Urothelium cell line (cell line): ENCODE data around the gene OR2G2.

Source experiments
- DNase-seq: peaks from one replicate; pipeline ENCODE4 v3.0.0; 2011; ENCODE audit warnings: low spot score, mixed read lengths
- FAIRE-seq: peaks from 2 replicates; lab custom pipeline; 2011; peaks lifted over from hg19 to GRCh38; lab: Jason Lieb, UNC

Gene OR2G2, protein sequence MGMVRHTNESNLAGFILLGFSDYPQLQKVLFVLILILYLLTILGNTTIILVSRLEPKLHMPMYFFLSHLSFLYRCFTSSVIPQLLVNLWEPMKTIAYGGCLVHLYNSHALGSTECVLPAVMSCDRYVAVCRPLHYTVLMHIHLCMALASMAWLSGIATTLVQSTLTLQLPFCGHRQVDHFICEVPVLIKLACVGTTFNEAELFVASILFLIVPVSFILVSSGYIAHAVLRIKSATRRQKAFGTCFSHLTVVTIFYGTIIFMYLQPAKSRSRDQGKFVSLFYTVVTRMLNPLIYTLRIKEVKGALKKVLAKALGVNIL

DNA sequence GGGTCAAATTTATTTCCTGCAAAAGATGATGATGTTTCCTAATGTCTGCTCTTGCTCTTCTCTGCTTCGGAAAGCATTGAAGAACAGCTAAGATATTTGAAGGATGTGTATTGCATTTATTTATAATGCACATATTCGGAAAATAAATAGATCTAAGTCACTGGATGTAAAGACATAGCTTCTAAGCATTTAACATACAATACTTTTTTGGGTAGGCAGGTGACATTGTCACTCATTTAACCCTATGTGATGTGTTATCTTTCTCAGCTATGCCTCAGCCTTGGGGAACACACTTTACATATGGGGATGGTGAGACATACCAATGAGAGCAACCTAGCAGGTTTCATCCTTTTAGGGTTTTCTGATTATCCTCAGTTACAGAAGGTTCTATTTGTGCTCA, at the start of gene OR2G2:
Gene OR2G2 (plus strand): TSS at position 301 of the 400 bp plus-strand sequence. CDS start 0 bp downstream, at position 301.
- FAIRE-seq (no peak), DNase-seq (no peak)

DNA sequence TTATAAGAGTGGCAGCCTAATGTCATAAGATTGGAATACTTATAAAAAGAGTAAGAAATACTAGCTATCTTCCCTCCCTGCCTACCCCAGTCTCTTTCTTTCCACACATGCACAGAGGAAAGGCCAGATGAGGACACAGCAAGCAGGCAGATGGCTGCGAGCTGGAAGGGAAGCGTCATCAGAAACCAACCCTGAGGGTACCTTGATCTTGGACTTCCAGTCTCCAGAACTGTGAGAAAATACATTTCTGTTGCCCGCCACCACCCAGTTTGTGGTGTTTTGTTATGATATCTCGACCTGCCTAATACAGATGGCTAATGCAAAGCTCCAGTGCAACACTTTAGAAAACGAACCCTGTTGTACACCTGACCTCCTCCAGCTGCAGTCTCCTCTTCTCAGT, 49.6 kb upstream of the OR2G2 start:
- no peak for DNase-seq
- FAIRE-seq, result no peak

DNA sequence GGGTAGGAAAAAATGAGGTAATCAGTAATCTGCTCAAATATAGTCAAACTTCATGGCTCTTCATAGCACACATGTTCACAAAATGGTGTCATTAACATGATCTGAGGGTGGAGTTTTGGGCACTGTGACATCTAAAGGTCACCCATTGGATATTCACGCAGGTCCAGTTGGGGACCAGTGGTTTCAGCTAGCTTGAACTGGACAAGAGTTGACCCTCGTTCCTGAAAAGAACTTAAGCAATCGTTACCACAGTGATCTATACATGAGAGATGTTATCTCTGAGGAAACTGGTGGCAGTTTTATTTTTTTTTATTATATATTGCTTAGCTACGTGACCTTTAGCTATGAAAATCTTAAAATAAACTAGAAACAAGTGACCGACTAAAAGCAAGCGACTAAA, 48.9 kb upstream of the OR2G2 start:
- DNase-seq (no peak), FAIRE-seq (no peak)

DNA sequence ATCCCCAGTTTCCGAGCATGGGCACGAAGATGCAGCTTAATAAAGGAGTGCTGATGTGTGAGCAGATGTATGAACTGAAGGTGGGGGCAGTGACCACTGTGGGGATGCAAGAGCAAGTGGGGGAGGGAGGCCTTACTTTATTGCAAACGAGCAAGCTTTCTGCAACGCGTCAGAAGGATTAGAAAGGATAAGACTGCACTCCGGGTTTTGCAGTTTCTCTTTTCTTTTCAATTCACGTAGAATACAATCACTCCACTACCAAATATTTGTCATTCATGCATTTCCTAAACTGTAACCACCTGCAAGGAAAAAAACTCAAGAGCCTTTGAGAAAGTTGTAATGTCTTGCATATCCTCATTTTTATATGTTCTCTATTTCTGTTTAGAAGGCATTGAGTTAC, 47.6 kb upstream of the OR2G2 start:
- no peak for FAIRE-seq
- no peak for DNase-seq

DNA sequence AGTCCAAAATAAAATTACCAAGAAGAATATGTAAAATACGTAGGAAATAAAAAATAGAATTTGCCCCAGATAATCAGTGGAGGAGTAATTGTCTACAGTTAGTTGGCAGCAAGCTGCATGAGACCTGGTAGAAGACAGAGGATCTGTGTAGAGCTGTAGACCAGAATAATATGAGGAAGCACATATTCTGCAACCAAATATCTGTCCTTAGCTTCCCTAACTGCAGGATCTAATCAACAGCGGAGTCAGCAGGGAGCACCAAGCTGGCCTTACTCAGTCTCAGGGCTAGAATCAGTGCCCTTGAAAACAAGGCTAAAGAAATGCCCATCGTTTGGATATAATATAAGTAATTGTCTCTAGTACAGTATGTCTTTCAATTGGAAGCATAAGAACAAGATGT, 45.3 kb upstream of the OR2G2 start:
- DNase-seq (no peak), FAIRE-seq (no peak)

DNA sequence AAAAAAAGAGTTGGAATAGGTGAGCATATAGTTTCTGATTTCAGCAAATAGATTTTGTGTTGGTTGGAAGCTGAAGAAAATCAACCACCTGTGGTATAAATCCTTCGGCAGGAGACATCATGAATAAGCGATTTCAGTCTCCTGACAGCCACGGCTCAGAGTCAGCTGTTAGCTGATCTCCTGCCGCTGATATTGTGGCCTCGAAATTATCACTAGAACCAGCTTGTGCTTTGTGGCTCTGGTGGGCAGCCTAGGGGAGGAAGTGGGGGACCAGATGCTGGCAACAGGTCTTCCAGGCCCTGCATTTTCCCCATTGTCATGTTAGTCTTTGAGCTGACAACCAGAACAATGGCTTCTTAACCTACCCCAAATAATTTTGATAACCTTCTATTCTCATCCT, 40.1 kb upstream of the OR2G2 start:
- DNase-seq, result no peak

DNA sequence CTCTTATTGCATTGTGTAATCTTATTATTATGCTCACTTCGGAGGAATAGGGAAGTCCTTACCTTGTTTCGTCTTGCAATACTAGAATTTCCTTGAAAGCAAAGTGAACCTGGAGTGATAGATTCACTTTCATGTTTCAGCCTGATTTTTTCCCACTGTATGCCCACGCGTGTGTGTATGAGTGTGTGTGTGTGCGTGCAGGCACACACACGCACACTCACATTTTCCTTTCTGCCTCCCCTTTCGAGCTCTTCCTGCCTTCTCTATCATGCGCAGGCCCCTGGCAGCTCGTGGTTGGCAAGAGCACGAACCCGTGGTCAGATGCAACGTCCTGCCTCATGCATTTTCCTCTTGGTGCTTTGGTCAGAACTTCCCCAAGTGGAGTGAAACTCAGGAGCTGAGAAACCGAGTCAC, 39.4 kb upstream of the OR2G2 start, which contains the start of gene GCSAML:
Gene GCSAML (plus strand): TSS at position 366 of the 414 bp plus-strand sequence. CDS start 58 bp downstream, outside the sequence.
- no peak for DNase-seq
- FAIRE-seq, result no peak

More for the DNA sequence above, 40.1 kb upstream of the OR2G2 start:
- no peak for FAIRE-seq

DNA sequence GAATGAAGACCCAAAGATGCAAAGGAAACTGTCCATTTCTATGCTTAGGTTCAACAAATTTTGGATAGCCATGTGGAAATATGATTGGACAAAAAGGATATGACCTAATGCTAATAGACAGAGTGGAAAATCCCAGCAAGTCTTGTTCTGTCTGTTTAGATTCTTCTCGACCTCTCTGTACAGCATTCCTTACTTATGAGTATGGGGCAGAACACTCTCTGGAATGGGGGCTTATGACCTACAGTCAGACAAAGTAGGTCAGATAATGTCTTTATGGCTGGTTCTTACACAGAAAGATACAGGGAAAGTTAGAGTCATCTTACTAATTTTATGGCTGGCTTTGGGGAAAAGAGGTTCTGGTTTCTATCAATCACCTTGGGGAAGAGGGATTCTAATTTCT, 36.4 kb upstream of the OR2G2 start:
- FAIRE-seq, result no peak
- DNase-seq, result no peak

DNA sequence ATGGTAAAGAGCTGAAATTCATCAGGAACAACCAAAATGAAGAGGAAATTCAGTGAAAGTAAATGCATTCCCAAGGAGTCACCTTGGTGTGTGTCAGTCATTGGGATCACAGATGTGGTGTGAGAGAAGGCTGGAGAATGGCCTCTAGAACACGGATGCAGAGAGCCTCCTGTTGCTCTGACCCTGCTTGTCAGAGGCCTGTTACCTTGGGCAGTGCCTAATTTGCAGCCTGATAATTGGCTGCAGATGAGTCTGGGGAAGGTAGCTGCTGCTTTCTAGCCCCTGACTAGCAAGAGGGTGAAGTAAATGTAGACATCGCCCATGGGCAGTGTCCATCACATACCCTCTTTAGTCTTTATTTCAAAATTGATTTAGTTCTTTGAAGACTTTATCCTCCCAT, 35.9 kb upstream of the OR2G2 start:
- no peak for DNase-seq
- FAIRE-seq, result no peak

DNA sequence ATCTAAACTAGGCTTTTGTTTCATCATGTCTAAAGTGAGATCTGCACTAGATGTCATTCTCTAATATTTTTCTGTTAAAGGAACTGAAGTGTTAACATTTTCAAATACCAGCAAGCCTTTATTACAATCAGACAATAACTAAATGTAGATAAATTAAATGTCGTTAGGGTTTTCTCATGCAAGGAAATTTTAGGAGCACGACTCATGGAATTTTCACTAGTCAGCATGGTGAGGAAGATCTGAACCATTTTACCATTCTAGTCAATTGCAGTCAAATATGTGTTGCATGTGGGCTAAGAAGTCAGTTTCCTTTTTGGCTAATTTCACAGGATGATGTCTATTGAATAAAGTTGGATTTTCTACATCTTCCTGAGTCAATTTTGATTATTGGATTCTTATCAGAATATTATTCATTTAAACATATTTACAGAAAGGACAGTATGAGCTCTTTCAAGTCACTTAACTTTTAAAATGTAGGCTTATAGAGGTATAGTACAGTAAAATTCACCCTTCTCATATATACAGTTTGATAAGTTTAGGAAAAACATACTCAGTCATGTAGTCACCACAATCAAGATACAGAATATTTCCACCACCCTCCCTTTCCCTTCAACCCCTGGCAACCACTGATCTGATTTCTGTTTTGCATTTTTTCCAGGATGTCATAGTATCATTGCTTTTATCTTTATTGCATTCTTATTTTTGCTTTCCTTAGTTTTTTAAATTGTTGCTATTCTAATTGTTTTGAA, 30.1 kb upstream of the OR2G2 start:
- DNase-seq, result no peak
- no peak for FAIRE-seq

DNA sequence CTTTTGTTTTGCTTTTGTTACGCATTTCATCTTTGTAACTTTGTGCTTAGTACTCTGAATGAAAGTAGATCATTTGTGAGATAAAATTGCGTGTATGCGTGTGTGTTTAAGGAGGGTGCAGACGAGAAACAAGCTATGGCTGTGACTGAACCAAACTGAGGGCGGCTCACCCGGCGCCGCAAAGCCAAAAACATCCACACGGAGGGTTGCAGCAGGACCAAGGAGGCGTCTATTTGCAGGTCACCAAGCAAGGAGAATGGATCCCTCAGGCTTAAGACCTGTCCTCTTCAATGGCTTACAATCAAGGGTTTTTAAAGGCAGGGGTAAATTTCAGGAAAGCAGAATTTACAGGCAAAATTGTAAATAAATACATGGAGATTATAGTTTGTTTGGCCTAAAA, 26.4 kb upstream of the OR2G2 start:
- no peak for DNase-seq
- no peak for FAIRE-seq

DNA sequence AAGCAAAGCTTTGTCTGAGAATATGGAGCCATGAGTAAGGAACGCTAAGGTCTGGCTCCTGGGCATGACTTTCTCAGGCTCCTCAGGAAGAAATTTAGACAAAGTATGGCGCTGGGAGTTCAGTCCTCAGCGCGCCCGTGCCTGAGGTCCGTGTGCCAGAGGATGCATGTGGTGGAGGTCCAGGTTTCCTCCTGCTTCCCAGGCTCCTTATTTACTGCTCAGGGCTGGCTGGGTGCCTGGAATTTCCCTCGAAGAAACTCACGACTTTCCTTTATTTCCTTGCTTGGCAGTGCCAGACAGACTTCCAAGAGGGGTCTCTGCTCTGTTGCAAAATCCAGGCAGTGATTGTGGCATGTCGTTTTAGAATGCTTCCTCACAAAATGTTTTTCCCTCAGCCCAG, 26.0 kb upstream of the OR2G2 start:
- FAIRE-seq (no peak), DNase-seq (no peak)

DNA sequence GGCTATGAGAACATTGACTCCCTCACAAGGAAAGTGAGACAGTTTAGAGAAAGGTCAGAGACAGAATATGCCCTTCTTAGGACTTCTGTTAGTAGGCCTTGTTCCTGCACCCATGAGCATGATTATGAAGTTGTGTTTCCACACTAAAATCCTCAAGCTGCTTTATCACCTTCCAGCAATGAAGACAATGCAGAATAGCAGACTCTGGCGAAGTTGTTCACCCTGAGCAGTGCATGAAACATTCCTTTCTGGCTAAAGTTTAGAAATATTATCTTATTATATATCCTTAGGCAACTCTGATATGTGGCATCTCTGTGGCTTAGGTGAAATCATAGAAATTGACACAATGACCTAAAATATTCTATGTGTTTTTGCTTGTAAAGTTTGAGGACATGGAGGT, 13.9 kb upstream of the OR2G2 start:
- FAIRE-seq (no peak), DNase-seq (no peak)

DNA sequence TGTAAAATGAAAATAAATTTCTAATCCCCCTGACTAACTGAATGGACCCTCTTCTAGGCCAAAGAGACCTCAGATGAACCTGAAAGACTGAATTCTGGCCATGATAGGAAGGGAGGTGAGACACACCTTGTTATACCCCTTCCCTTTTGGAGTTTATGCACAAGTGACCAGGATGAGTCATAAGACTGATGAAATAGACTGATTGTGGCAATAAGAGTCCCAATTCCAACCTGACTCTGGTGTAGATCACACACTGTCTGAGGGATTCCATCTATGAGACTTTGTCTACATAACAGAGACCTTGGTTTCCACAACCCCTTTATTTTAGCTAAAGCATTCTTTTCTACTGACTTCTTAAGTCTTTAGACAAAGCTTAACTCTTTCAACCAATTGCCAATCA, 13.5 kb upstream of the OR2G2 start:
- DNase-seq, result no peak

DNA sequence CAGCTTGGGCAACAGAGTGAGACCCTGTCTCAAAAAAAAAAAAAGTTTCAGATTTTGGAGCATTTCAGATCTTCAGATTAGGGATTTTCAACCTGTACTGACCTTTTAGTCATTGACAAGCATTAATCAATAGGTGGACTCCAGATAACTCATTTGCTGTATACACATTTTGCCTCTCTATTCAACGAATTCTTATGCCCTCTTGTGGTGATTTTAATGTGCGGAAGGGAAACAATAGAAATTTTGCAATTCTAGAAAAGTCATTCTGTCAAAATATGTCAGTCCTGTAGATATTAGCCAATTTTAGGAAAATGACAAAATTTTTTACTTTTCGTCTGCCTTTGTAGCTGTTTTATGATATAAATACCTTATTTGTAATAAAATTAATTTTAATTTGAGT, 11.6 kb upstream of the OR2G2 start:
- DNase-seq (no peak), FAIRE-seq (no peak)

More for the DNA sequence above, 13.5 kb upstream of the OR2G2 start:
- FAIRE-seq, result no peak

DNA sequence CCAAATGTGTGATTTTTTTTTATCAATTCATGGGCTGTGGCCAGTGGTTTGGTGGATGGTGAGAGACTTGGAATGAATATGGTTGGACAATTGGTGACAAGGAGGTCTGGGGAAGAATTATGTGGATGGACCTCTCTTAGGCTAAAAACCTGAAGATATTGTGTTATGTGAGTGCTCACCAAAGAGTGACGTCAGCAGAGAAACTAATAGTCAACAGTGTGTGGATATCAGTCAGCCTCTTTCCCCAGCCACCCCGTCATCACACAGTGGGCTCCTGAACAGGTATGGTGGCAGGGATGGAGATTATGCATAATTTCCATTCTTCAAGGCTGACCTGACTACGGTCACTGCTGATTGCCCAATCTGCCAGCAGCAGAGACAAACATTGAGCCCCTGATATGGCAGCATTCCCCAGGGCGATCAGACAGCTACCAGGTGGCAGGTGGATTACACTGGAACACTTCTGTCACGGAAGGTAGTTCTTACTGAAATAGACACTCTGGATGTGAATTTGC, 9.2 kb upstream of the OR2G2 start:
- DNase-seq (no peak), FAIRE-seq (no peak)

DNA sequence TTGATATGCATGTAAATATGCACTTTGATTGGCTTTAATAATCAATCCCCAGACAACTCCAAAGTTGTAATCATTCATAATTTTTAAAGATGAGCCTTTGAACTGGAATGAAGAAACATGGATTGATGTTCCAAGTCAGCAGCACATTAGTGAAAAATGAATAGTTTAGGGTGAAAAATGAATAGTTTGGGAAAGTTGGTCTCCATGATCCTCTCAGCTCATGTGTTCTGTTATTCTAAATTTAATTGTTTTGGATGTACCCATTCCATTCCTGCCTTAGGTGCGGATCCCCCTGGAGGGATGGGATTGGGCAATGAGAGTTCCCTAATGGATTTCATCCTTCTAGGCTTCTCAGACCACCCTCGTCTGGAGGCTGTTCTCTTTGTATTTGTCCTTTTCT, 17.1 kb downstream of the OR2G2 start, which contains the start of gene OR2G3:
Gene OR2G3 (plus strand): TSS at position 301 of the 400 bp plus-strand sequence. CDS start 0 bp downstream, at position 301.
- FAIRE-seq (no peak), DNase-seq (no peak)

DNA sequence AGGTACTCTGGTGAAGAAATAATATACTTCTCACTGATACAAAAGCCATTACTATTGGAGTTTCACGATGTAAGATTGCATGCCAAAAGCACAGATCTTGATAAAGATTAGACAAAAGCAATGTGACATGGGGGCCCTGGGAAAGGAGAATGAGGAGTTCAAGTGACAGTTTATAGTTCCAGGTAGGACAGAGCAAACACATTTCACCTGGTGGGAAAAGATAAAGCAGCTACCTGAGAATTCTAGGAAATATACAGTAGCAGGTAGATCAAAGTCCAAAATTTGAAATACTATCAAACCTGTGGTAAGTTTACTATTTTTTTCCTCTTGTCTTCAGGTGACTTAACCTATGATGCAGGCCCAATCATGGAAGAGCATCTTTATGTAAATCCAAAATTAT, 25.2 kb downstream of the OR2G2 start:
- FAIRE-seq (no peak), DNase-seq (no peak)

DNA sequence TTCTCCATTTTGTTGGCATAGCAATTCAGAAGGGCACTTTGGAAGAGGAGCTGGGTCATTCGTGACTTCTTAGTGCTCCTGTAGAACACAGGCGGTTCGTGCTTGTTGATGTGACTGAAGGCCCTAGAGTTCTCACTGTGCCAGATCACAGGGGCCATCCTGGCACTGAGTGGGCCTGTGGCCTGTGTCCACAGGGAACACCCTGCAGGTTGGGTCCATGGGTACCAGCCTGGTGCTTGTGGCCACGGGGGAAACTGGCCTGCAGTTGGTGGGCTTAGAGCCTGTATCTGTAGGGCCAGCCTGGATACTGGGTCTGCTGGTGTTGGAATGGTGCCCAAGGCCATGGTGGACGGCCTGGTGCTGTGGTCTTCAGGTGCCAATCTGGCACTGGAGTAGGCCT, 26.5 kb downstream of the OR2G2 start:
- no peak for FAIRE-seq
- no peak for DNase-seq

DNA sequence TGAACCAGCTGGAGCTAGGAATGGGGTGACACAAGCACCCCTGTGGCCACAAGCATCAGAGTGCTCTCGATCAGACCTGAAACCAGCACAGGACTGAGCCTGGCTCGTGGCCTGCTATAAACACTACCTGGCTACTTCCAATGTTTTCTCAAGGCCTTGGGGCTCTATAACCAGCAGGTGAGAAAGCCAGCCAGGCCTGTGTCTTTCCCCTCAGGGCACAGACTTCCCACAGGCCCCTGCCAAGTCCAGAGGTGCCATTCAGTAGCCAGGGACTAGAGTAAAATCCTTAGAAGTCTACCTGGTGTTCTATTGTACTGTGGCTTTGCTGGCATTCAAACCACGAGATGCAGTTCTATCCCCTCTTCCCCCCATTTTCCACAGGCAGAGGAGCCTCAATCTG, 39.8 kb downstream of the OR2G2 start:
- DNase-seq, result no peak
- FAIRE-seq, result no peak

DNA sequence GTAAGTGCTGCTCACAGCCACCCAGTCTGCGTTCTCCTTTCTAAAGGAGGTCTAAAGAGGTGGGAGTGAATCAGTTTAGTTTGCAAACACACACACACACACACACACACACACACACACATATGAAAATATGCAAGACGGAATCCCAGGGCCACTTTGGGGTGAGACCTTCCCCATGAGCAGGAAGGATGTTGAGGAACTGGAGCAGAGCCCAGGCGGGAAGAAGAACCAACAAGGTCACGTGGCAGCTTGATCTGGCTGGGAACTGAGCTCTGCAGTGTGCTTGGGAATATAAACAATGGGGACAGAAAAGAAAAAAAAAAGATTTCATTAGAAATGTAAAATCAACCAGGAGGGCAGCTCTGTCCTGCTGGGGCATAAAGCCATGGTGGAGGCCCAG, 49.9 kb downstream of the OR2G2 start:
- no peak for DNase-seq
- no peak for FAIRE-seq

DNA sequence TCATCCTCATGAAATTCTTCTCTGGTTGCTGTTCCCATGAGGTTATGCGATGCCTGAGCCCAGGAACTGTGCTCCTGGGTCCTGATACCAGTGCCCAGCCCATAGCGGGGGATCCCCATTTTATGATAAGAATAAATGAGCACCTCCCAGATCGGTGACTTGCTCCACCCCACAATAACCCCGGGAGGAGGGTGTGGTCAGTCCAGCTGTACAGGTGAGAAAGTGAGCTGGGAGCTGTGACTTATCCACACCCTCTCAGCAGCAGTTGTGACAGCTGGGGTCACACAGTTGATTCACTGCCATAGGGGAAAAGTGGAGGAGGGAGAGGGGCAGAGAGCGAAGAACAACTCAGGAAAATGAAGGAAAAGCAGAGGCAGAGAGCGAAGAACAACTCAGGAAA, 50.6 kb downstream of the OR2G2 start:
- DNase-seq (no peak), FAIRE-seq (no peak)
